HCT116 (cell line): ENCODE data around the gene ROBO1. TPM values are rescaled to one million over a fixed set of nuclear protein-coding genes. Genes with fewer than 3 reads are reported as not detected.

ENCODE experiments used
- ATAC-seq: fragments of 200-7000 bp; cut with Tn5 transposase; 2 replicates; pipeline ENCODE4 v1.9.1; 2020; ENCODE audit warnings: mild to moderate bottlenecking, moderate library complexity
- BruUV-seq: library from RNA; stranded (reverse); fragments of 400-500 nt; replicated peaks from 2 replicates; lab custom pipeline; 2021; lab: Mats Ljungman, UMichigan
- CTCF ChIA-PET: fragments of 300-600 bp; sonication (Branson Sonifier 250); formaldehyde crosslinking; loops from one replicate; lab custom pipeline; 2021; ENCODE audit warnings: antibody characterized with exemption; lab: Charles Lee
- POLR2A ChIA-PET: fragments of 300-600, 350-600 bp; sonication (Branson Sonifier 250); formaldehyde crosslinking; loops from one replicate; lab custom pipeline; 2021; ENCODE audit warnings: antibody characterized with exemption; lab: Charles Lee
- RAD21 ChIA-PET, 2 experiments: fragments of 300-600 bp; sonication (Branson Sonifier 250); formaldehyde crosslinking; loops; one replicate each; lab custom pipeline; 2023; ENCODE audit warnings: low total read pairs in 2 of 2; ENCODE audit not compliant: uncharacterized antibody in 2 of 2, unreplicated experiment in 2 of 2, low non-redundant PET in 1 of 2; lab: Charles Lee
- DNase-seq: peaks from one replicate; pipeline ENCODE4 v3.0.0-alpha.2; 2010; ENCODE audit warnings: low read depth, low spot score
- H2AFZ ChIP-seq: fragments of 200-600 bp; shearing (Covaris generic), sonication (generic); 2 replicates; pipeline ENCODE4 v1.6.1; 2017; ENCODE audit warnings: low read depth, mixed run types, mixed read lengths, antibody characterized with exemption, low read length; ENCODE audit not compliant: poor library complexity, severe bottlenecking
- H3K27ac ChIP-seq: 2 replicates; pipeline ENCODE4 v1.5.1; 2012; ENCODE audit warnings: low read depth, low read length
- H3K27me3 ChIP-seq: fragments of 200-600 bp; sonication (generic); 2 replicates; pipeline ENCODE4 v1.6.1; 2016; ENCODE audit warnings: mixed run types, low read length, mixed read lengths; ENCODE audit not compliant: insufficient read depth
- H3K36me3 ChIP-seq, 2 experiments: fragments of 200-500 bp in 1 of 2; fragments of 200-600 bp in 1 of 2; sonication (Bioruptor generic) in 1 of 2; sonication (generic) in 1 of 2; 2 replicates each; pipeline versions ENCODE4 v1.5.1 to v1.6.1; 2014 to 2016; ENCODE audit warnings: low read length in 2 of 2, inconsistent platforms in 1 of 2, mixed read lengths in 1 of 2, mixed run types in 1 of 2; ENCODE audit not compliant: insufficient read depth in 2 of 2, control insufficient read depth in 1 of 2
- H3K4me1 ChIP-seq, 2 experiments: fragments of 200-600 bp in 1 of 2; sonication (generic) in 1 of 2; 2 replicates each; pipeline versions ENCODE4 v1.5.1 to v1.6.1; 2012 to 2017; ENCODE audit warnings: low read length in 2 of 2, inconsistent platforms in 1 of 2, mild to moderate bottlenecking in 1 of 2, mixed read lengths in 1 of 2, mixed run types in 1 of 2, moderate library complexity in 1 of 2; ENCODE audit not compliant: insufficient read depth in 2 of 2, control insufficient read depth in 1 of 2
- H3K4me2 ChIP-seq: fragments of 200-600 bp; sonication (generic); 2 replicates; pipeline ENCODE4 v1.6.1; 2017; ENCODE audit warnings: mixed run types, low read length, mixed read lengths
- H3K4me3 ChIP-seq, 2 experiments: fragments of 200-600 bp in 1 of 2; sonication (generic) in 1 of 2; replicated peaks in 1 of 2; 2 replicates each; pipeline ENCODE4 v1.5.1; 2011 to 2016; ENCODE audit warnings: low read length in 2 of 2, control low read depth in 1 of 2, low read depth in 1 of 2, mild to moderate bottlenecking in 1 of 2, mixed read lengths in 1 of 2, mixed run types in 1 of 2
- H3K79me2 ChIP-seq: fragments of 200-600 bp; sonication (generic); 2 replicates; pipeline ENCODE4 v1.6.1; 2017; ENCODE audit warnings: mild to moderate bottlenecking, mixed run types, low read length, moderate library complexity, mixed read lengths; ENCODE audit not compliant: insufficient read depth
- H3K9ac ChIP-seq: fragments of 200-600 bp; sonication (generic); 2 replicates; pipeline ENCODE4 v1.6.1; 2016; ENCODE audit warnings: low read length, mixed read lengths
- H3K9me2 ChIP-seq: fragments of 200-600 bp; sonication (generic), shearing (Covaris generic); 2 replicates; pipeline ENCODE4 v1.6.1; 2017; ENCODE audit warnings: mixed run types, mild to moderate bottlenecking, moderate library complexity; ENCODE audit not compliant: insufficient read depth
- H3K9me3 ChIP-seq, 2 experiments: fragments of 200-500 bp in 1 of 2; fragments of 200-600 bp in 1 of 2; sonication (Bioruptor generic) in 1 of 2; sonication (generic) in 1 of 2; 2 replicates each; pipeline ENCODE4 v1.6.1; 2014 to 2017; ENCODE audit warnings: low read length in 2 of 2, mixed read lengths in 2 of 2, inconsistent platforms in 1 of 2, low read depth in 1 of 2, mild to moderate bottlenecking in 1 of 2, mixed run types in 1 of 2, moderate library complexity in 1 of 2; ENCODE audit not compliant: control insufficient read depth in 1 of 2, insufficient read depth in 1 of 2
- H4K20me1 ChIP-seq: fragments of 200-600 bp; sonication (generic), shearing (Covaris generic); 2 replicates; pipeline ENCODE4 v1.6.1; 2017; ENCODE audit warnings: mixed run types, mild to moderate bottlenecking, moderate library complexity; ENCODE audit not compliant: insufficient read depth
- ATF3 ChIP-seq: IDR thresholded peaks from 2 replicates; pipeline ENCODE4 v1.6.1; 2012
- CBX3 ChIP-seq: IDR thresholded peaks from 2 replicates; pipeline ENCODE4 v1.6.1; 2012; ENCODE audit warnings: low read depth
- CEBPB ChIP-seq: IDR thresholded peaks from 2 replicates; pipeline ENCODE4 v1.6.1; 2012; ENCODE audit warnings: low read depth
- ELF1 ChIP-seq: IDR thresholded peaks from 2 replicates; pipeline ENCODE4 v1.6.1; 2012; ENCODE audit warnings: low read depth, borderline replicate concordance
- EZH2 ChIP-seq: fragments of 200-600 bp; sonication (generic); IDR thresholded peaks from 2 replicates; pipeline ENCODE4 v1.6.1; 2017; ENCODE audit warnings: antibody characterized with exemption, mixed run types
- JUND ChIP-seq: IDR thresholded peaks from 2 replicates; pipeline ENCODE4 v1.6.1; 2012
- SRF ChIP-seq: IDR thresholded peaks from 2 replicates; pipeline ENCODE4 v1.6.1; 2012; ENCODE audit warnings: low read depth
- TCF7L2 ChIP-seq: IDR thresholded peaks from 2 replicates; pipeline ENCODE4 v1.7.0; 2011; ENCODE audit warnings: borderline replicate concordance, inconsistent platforms; ENCODE audit not compliant: insufficient read depth, insufficient read length; ENCODE audit errors: extremely low read depth
- YY1 ChIP-seq: IDR thresholded peaks from 2 replicates; pipeline ENCODE4 v1.6.1; 2011; ENCODE audit warnings: low read length, low read depth, moderate library complexity, mild to moderate bottlenecking; ENCODE audit not compliant: insufficient replicate concordance; ENCODE audit errors: extremely low read depth
- ZNF274 ChIP-seq: fragments of 200-500 bp; sonication (Bioruptor generic); IDR thresholded peaks from 2 replicates; pipeline ENCODE4 v1.6.1; 2014; ENCODE audit warnings: mild to moderate bottlenecking, low read depth, low read length, inconsistent platforms
- intact Hi-C: fragments of 100-400 bp; cut with micrococcal nuclease; formaldehyde crosslinking; loops from 2 replicates; pipeline ENCODE4 v1.10.0; 2022
- total RNA-seq: library from RNA; stranded (reverse); gene quantifications from one replicate; pipeline ENCODE4 v1.2.1, GENCODE V29; 2021; ENCODE audit not compliant: unreplicated experiment
- TF ChIP-seq, protein P1 (sequence below), 3 experiments: fragments of 200-600 bp in 1 of 3; sonication (generic) in 1 of 3; IDR thresholded peaks in 2 of 3; conservative IDR thresholded peaks in 1 of 3; 2 replicates each; pipeline ENCODE4 v1.5.1; 2012 to 2017; ENCODE audit warnings: low read depth in 2 of 3, low read length in 2 of 3, antibody characterized with exemption in 1 of 3, borderline replicate concordance in 1 of 3, control low read depth in 1 of 3, mild to moderate bottlenecking in 1 of 3, mixed read lengths in 1 of 3, mixed run types in 1 of 3, moderate library complexity in 1 of 3; ENCODE audit not compliant: insufficient read depth in 1 of 3

Gene ROBO1
- total RNA-seq, 1 experiment from 2014 or later = 0.27 TPM

DNA sequence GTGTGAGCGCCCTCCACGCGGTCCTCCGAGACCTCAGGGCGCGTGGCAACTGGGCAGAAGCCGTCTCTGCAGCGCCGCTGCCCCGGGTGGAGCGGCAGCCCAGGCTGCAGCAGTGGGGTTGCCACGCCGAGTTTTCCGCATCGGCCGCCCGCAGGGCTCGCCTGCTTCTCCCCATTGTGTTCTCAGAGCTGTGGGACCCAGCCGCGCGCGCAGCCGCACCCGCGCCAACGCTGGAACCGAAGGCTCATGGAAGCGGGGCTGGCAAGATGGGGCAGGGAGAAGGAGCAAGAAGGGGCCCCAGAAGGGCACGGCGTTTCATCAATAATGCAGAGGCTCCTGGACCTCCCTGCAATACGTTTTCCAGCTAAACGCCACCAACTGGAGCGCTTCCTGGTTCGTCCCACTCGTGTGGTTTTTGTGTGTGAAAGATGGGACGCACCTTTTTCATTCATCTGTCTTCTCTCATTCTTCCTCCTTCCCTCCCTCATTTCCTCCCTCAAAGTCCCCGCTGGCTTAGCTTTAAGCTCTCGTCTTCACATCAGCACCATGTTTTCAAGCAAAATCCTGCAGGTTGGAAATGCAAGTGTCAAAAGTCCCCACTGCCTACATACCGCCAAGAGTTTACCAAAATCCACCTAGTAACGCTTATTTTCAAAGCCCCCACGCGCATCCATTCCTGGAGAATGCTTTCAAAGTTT lies 1.2 kb downstream of the ROBO1 start:
- TF ChIP-seq, protein P1, sequence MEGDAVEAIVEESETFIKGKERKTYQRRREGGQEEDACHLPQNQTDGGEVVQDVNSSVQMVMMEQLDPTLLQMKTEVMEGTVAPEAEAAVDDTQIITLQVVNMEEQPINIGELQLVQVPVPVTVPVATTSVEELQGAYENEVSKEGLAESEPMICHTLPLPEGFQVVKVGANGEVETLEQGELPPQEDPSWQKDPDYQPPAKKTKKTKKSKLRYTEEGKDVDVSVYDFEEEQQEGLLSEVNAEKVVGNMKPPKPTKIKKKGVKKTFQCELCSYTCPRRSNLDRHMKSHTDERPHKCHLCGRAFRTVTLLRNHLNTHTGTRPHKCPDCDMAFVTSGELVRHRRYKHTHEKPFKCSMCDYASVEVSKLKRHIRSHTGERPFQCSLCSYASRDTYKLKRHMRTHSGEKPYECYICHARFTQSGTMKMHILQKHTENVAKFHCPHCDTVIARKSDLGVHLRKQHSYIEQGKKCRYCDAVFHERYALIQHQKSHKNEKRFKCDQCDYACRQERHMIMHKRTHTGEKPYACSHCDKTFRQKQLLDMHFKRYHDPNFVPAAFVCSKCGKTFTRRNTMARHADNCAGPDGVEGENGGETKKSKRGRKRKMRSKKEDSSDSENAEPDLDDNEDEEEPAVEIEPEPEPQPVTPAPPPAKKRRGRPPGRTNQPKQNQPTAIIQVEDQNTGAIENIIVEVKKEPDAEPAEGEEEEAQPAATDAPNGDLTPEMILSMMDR (IDR thresholded peaks at IDR 0.05 in 2 of 3, conservative IDR thresholded peaks at IDR 0.05 in 1 of 3; ENCODE audit: borderline replicate concordance in 1 of 3, insufficient read depth in 1 of 3, low read depth in 2 of 3, low read length in 2 of 3) = no peak
- TF ChIP-seq CBX3 (no peak), TCF7L2 (no peak), JUND (no peak), ELF1 (no peak), ZNF274 (no peak), CEBPB (no peak), YY1 (no peak), EZH2 (no peak), ATF3 (no peak), SRF (no peak)
- intact Hi-C loops = no loop called here
- H4K20me1 ChIP-seq = no peaks in the 10 kb centered on the region
- DNase-seq (no peak), ATAC-seq (no peak)
- no peaks in the 10 kb centered on the region for H3K79me2 ChIP-seq
- peaks cover 0 to 18% of the 10 kb centered on the region in 2 experiments; a peak in 2 of 4 replicates for H3K9me3 ChIP-seq
- H3K4me2 ChIP-seq = no peak overlapping the region
- H2AFZ ChIP-seq = no peak overlapping the region
- ChIA-PET POLR2A (no interaction called here), RAD21 (no interaction called here), CTCF (no interaction called here)
- no peaks in the 10 kb centered on the region for H3K9me2 ChIP-seq
- H3K4me1 ChIP-seq = no peaks in the 10 kb centered on the region
- no peak overlapping the region for H3K9ac ChIP-seq
- no TSS peak for BruUV-seq
- no peak overlapping the region for H3K27ac ChIP-seq
- H3K36me3 ChIP-seq = no peaks in the 10 kb centered on the region
- H3K4me3 ChIP-seq = no peak overlapping the region
- no peaks in the 10 kb centered on the region for H3K27me3 ChIP-seq
